GM12865 (cell line): ENCODE results near the gene KCNK17.

Experiments
- DNase-seq: peaks from one replicate; pipeline ENCODE4 v3.0.0; 2010; ENCODE audit warnings: low read depth
- H3K4me3 ChIP-seq: 2 replicates; pipeline ENCODE4 v1.5.1; 2011; ENCODE audit warnings: mild to moderate bottlenecking, low read depth, low read length, control low read depth
- CTCF ChIP-seq: IDR thresholded peaks from 2 replicates; pipeline ENCODE4 v1.5.1; 2011; ENCODE audit warnings: low read length, control low read depth, low read depth, inconsistent platforms; ENCODE audit not compliant: insufficient read depth; ENCODE audit errors: missing control alignments

KCNK17 gene

GRCh38 chr6:39274471-39274870 is 39.7 kb downstream of the KCNK17 start:
- no peak for DNase-seq
- no peak for TF ChIP-seq CTCF
- H3K4me3 ChIP-seq = no peak overlapping the region

GRCh38 chr6:39273406-39273821 is 40.8 kb downstream of the KCNK17 start:
- H3K4me3 ChIP-seq = no peak overlapping the region
- no peak for DNase-seq
- no peak for TF ChIP-seq CTCF

- no peak for TF ChIP-seq CTCF
- DNase-seq = no peak
- H3K4me3 ChIP-seq = no peak overlapping the region
Measured at GRCh38 chr6:39269961-39270360, 44.3 kb downstream of the KCNK17 start.

GRCh38 chr6:39268721-39269120 is 45.5 kb downstream of the KCNK17 start:
- no peak for TF ChIP-seq CTCF
- DNase-seq = no peak
- no peak overlapping the region for H3K4me3 ChIP-seq

GRCh38 chr6:39268171-39268570 is 46.0 kb downstream of the KCNK17 start:
- H3K4me3 ChIP-seq = no peak overlapping the region
- TF ChIP-seq CTCF = no peak
- no peak for DNase-seq

- no peak for TF ChIP-seq CTCF
- H3K4me3 ChIP-seq = no peak overlapping the region
- DNase-seq = no peak
Measured at GRCh38 chr6:39266782-39267355, 47.4 kb downstream of the KCNK17 start.

- no peak overlapping the region for H3K4me3 ChIP-seq
- TF ChIP-seq CTCF = no peak
- no peak for DNase-seq
Measured at GRCh38 chr6:39266375-39266774, 47.8 kb downstream of the KCNK17 start.
